HepG2 (cell line): ENCODE measurements around the gene DDAH1. TPM values are rescaled to one million over a fixed set of nuclear protein-coding genes. Genes with fewer than 3 reads are reported as not detected.

Experiments
- AHDC1 ChIP-seq: sonication (generic); formaldehyde crosslinking; IDR thresholded peaks from 2 replicates; pipeline ENCODE4 v1.5.1; 2020; ENCODE audit warnings: mild to moderate bottlenecking, missing genetic modification reagents, borderline replicate concordance
- ETV5 ChIP-seq: IDR thresholded peaks from 2 replicates; pipeline ENCODE4 v1.6.1; 2018; ENCODE audit warnings: missing biosample characterization, missing genetic modification reagents, inconsistent platforms, borderline replicate concordance
- NPAS2 ChIP-seq: sonication (generic); formaldehyde crosslinking; IDR thresholded peaks from 2 replicates; pipeline ENCODE4 v1.8.0; 2022; ENCODE audit warnings: mild to moderate bottlenecking, missing genetic modification reagents, borderline replicate concordance
- PBX2 ChIP-seq: IDR thresholded peaks from 2 replicates; pipeline ENCODE4 v1.6.1; 2016; ENCODE audit warnings: control low read depth
- SMARCE1 ChIP-seq: fragments of 450-650 bp; IDR thresholded peaks from 2 replicates; pipeline ENCODE4 v1.6.1; 2017; ENCODE audit warnings: borderline replicate concordance
- TRAFD1 ChIP-seq: sonication (generic); formaldehyde crosslinking; IDR thresholded peaks from 2 replicates; pipeline ENCODE4 v1.5.1; 2020; ENCODE audit warnings: missing genetic modification reagents, mild to moderate bottlenecking, borderline replicate concordance
- ZHX1 ChIP-seq: sonication (generic); formaldehyde crosslinking; IDR thresholded peaks from 2 replicates; pipeline ENCODE4 v1.8.1; 2022; ENCODE audit warnings: low read depth, mild to moderate bottlenecking, missing genetic modification reagents
- ZNF460 ChIP-seq: sonication (generic); formaldehyde crosslinking; IDR thresholded peaks from 2 replicates; pipeline ENCODE4 v1.5.1; 2020; ENCODE audit warnings: missing genetic modification reagents, mild to moderate bottlenecking, borderline replicate concordance
- ZNF558 ChIP-seq: sonication (generic); formaldehyde crosslinking; IDR thresholded peaks from 2 replicates; pipeline ENCODE4 v1.9.0; 2022; ENCODE audit warnings: mild to moderate bottlenecking, missing genetic modification reagents, borderline replicate concordance
- ZNF639 ChIP-seq: conservative IDR thresholded peaks from 2 replicates; pipeline ENCODE4 v1.6.1; 2018; ENCODE audit warnings: missing genetic modification reagents
- ZNF691 ChIP-seq: sonication (generic); formaldehyde crosslinking; IDR thresholded peaks from 2 replicates; pipeline ENCODE4 v1.4.0; 2020; ENCODE audit warnings: missing genetic modification reagents, low read depth, mild to moderate bottlenecking, borderline replicate concordance
- ZNF790 ChIP-seq: sonication (generic); formaldehyde crosslinking; IDR thresholded peaks from 2 replicates; pipeline ENCODE4 v1.8.0; 2022; ENCODE audit warnings: missing genetic modification reagents, mild to moderate bottlenecking, borderline replicate concordance
- ZNF883 ChIP-seq: sonication (generic); formaldehyde crosslinking; IDR thresholded peaks from 2 replicates; pipeline ENCODE4 v1.5.1; 2020; ENCODE audit warnings: mild to moderate bottlenecking, missing genetic modification reagents; ENCODE audit errors: not compliant biosample characterization
- ZSCAN25 ChIP-seq: sonication (generic); formaldehyde crosslinking; IDR thresholded peaks from 2 replicates; pipeline ENCODE4 v1.8.0; 2022; ENCODE audit warnings: mild to moderate bottlenecking, missing genetic modification reagents
- polyA plus RNA-seq, 8 experiments: library from polyadenylated mRNA; depleted of rRNA in 3 of 8; stranded (reverse) in 7 of 8; unstranded in 1 of 8; fragments of >200 nt; fragmentation: Illumina TruSeq in 4 of 8; extraction: Trizol in 4 of 8; gene quantifications; 2 replicates each; pipeline versions ENCODE4 v1.2.1 to v1.2.3, GENCODE V29; 2011 to 2016; ENCODE audit warnings: low read depth in 4 of 8, missing spikeins in 1 of 8, mixed read lengths in 1 of 8; ENCODE audit not compliant: insufficient read depth in 1 of 8
- total RNA-seq, 5 experiments: library from RNA; depleted of rRNA; stranded (reverse); fragments of >200 nt; fragmentation: Illumina TruSeq; extraction: Trizol; gene quantifications; 2 replicates each; pipeline ENCODE4 v1.2.3, GENCODE V29; 2016; ENCODE audit warnings: low read depth in 1 of 5

Gene DDAH1
- total and polyA plus RNA-seq, 2 of the 13 experiments (the other 11 are each of a cell fraction or from before 2014, with no cell fraction given), result 39.7 to 64.4 TPM

GRCh38 chr1:85464497-85465098 lies 361 bp downstream of the DDAH1 start (continued):
- TF ChIP-seq PBX2 (CRISPR knock-in tag), result no peak
- no peak for TF ChIP-seq ZNF460 (CRISPR knock-in tag)
- TF ChIP-seq ZNF691 (CRISPR knock-in tag), result peak; percentile 39; the same call in 1 of the 2 replicates
- TF ChIP-seq TRAFD1 (CRISPR knock-in tag), result no peak
- TF ChIP-seq SMARCE1, result no peak
- peak; percentile 42; the same call in 1 of the 2 replicates for TF ChIP-seq ETV5 (CRISPR knock-in tag)
- TF ChIP-seq ZNF883 (CRISPR knock-in tag), result peak; percentile 16
- 0 out of 2 replicates have a peak, but pooled peaks have one; percentile 65 for TF ChIP-seq ZNF558 (CRISPR knock-in tag)
- peak; percentile 36; the same call in 1 of the 2 replicates for TF ChIP-seq ZHX1 (CRISPR knock-in tag)
- no peak for TF ChIP-seq NPAS2 (CRISPR knock-in tag)
- 0 out of 2 replicates have a peak, but pooled peaks have one; percentile 35 for TF ChIP-seq ZNF790 (CRISPR knock-in tag)
- no peak for TF ChIP-seq AHDC1 (CRISPR knock-in tag)
- TF ChIP-seq ZNF639 (CRISPR knock-in tag), result no peak
- TF ChIP-seq ZSCAN25, result peak; percentile 5; the same call in 1 of the 2 replicates
